Measurements from ENCODE around the gene SKAP1.

Gene SKAP1

GRCh38 chr17:48102043-48102750, 327.8 kb downstream of the SKAP1 start:
- in situ Hi-C loops (cut with HindIII; ENCODE audit: low sequenced_read_pairs) = no loop called here
- DNase-seq (ENCODE audit: low read depth, low spot score) = no peak
- H3K4me3 ChIP-seq (ENCODE audit: low read depth, low read length) = no peak overlapping the region

GRCh38 chr17:48101012-48101720, 328.8 kb downstream of the SKAP1 start, which contains the start of gene CBX1:
TSS of gene CBX1 (minus strand) at chr17:48101478. CDS start at chr17:48077004, 24,474 bp downstream.
- DNase-seq (ENCODE audit: low read depth, low spot score) = peak; percentile 96
- H3K4me3 ChIP-seq (ENCODE audit: low read depth, low read length) = peak within 1 kb of the TSS; percentile 93
- in situ Hi-C loops (cut with HindIII; ENCODE audit: low sequenced_read_pairs) = no loop called here
- no peak for TF ChIP-seq CTCF (IDR thresholded peaks at IDR 0.05; ENCODE audit: low read depth, low read length)

More at GRCh38 chr17:48102043-48102750, 327.8 kb downstream of the SKAP1 start:
- no peak for TF ChIP-seq CTCF (IDR thresholded peaks at IDR 0.05; ENCODE audit: low read depth, low read length)

GRCh38 chr17:48100591-48101011, 329.4 kb downstream of the SKAP1 start:
- H3K4me3 ChIP-seq (ENCODE audit: low read depth, low read length) = peak overlapping the region; percentile 93
- in situ Hi-C loops (cut with HindIII; ENCODE audit: low sequenced_read_pairs) = no loop called here
- DNase-seq (ENCODE audit: low read depth, low spot score) = peak; percentile 66
- no peak for TF ChIP-seq CTCF (IDR thresholded peaks at IDR 0.05; ENCODE audit: low read depth, low read length)

GRCh38 chr17:48100160-48100559, 329.9 kb downstream of the SKAP1 start:
- no peak for DNase-seq (ENCODE audit: low read depth, low spot score)
- no peak for TF ChIP-seq CTCF (IDR thresholded peaks at IDR 0.05; ENCODE audit: low read depth, low read length)
- peak overlapping the region; percentile 93 for H3K4me3 ChIP-seq (ENCODE audit: low read depth, low read length)
- in situ Hi-C loops (cut with HindIII; ENCODE audit: low sequenced_read_pairs) = no loop called here

GRCh38 chr17:48095611-48096010, 334.4 kb downstream of the SKAP1 start:
- no peak for DNase-seq (ENCODE audit: low read depth, low spot score)
- TF ChIP-seq CTCF (IDR thresholded peaks at IDR 0.05; ENCODE audit: low read depth, low read length) = no peak
- in situ Hi-C loops (cut with HindIII; ENCODE audit: low sequenced_read_pairs) = no loop called here
- no peak overlapping the region for H3K4me3 ChIP-seq (ENCODE audit: low read depth, low read length)

GRCh38 chr17:48093341-48094045, 336.5 kb downstream of the SKAP1 start:
- DNase-seq (ENCODE audit: low read depth, low spot score) = no peak
- in situ Hi-C loops (cut with HindIII; ENCODE audit: low sequenced_read_pairs) = no loop called here
- no peak overlapping the region for H3K4me3 ChIP-seq (ENCODE audit: low read depth, low read length)
- no peak for TF ChIP-seq CTCF (IDR thresholded peaks at IDR 0.05; ENCODE audit: low read depth, low read length)

All from astrocyte of the spinal cord (primary cell).